H9 (cell line): ENCODE measurements around the gene ART4. TPM values are rescaled to one million over a fixed set of nuclear protein-coding genes. Genes with fewer than 3 reads are reported as not detected.

ENCODE experiments used
- DNase-seq: peaks from one replicate; pipeline ENCODE4 v3.0.0-alpha.2; 2017
- H2AFZ ChIP-seq: one replicate; pipeline ENCODE4 v1.6.1; 2013; ENCODE audit warnings: mild to moderate bottlenecking, low read length, control low read depth, moderate library complexity
- H2AK5ac ChIP-seq: 2 replicates; pipeline ENCODE4 v1.6.1; 2013; ENCODE audit warnings: low read length, control low read depth, mixed read lengths; ENCODE audit not compliant: insufficient read length
- H2BK120ac ChIP-seq: one replicate; pipeline ENCODE4 v1.6.1; 2013; ENCODE audit warnings: low read depth, mild to moderate bottlenecking, low read length, control low read depth, inconsistent platforms; ENCODE audit not compliant: poor library complexity, severe bottlenecking
- H2BK12ac ChIP-seq: 2 replicates; pipeline ENCODE4 v1.6.1; 2013; ENCODE audit warnings: low read length, control low read depth, mixed read lengths, low read depth; ENCODE audit not compliant: insufficient read length
- H2BK15ac ChIP-seq: 2 replicates; pipeline ENCODE4 v1.6.1; 2013; ENCODE audit warnings: low read depth, low read length, control low read depth
- H2BK20ac ChIP-seq: one replicate; pipeline ENCODE4 v1.6.1; 2013; ENCODE audit warnings: low read depth, mild to moderate bottlenecking, low read length, control low read depth, inconsistent platforms; ENCODE audit not compliant: poor library complexity, severe bottlenecking
- H2BK5ac ChIP-seq: 2 replicates; pipeline ENCODE4 v1.6.1; 2013; ENCODE audit warnings: low read length, control low read depth, mixed read lengths; ENCODE audit not compliant: insufficient read length
- H3K14ac ChIP-seq: 2 replicates; pipeline ENCODE4 v1.6.1; 2013; ENCODE audit warnings: low read length, control low read depth; ENCODE audit not compliant: insufficient read depth
- H3K18ac ChIP-seq: 2 replicates; pipeline ENCODE4 v1.6.1; 2013; ENCODE audit warnings: low read depth, mild to moderate bottlenecking, mixed read lengths, low read length, control low read depth; ENCODE audit not compliant: insufficient read length
- H3K23ac ChIP-seq: 2 replicates; pipeline ENCODE4 v1.6.1; 2013; ENCODE audit warnings: low read length, control low read depth, mixed read lengths, low read depth; ENCODE audit not compliant: insufficient read length
- H3K23me2 ChIP-seq: 2 replicates; pipeline ENCODE4 v1.6.1; 2013; ENCODE audit warnings: low read depth, mild to moderate bottlenecking, mixed read lengths, low read length, control low read depth; ENCODE audit not compliant: insufficient read length, poor library complexity, severe bottlenecking
- H3K27ac ChIP-seq: 2 replicates; pipeline ENCODE4 v1.5.1; 2013; ENCODE audit warnings: low read length, control low read depth, mixed read lengths, low read depth; ENCODE audit not compliant: insufficient read length
- H3K27me3 ChIP-seq: 2 replicates; pipeline ENCODE4 v1.6.1; 2013; ENCODE audit warnings: low read length, control low read depth, inconsistent platforms; ENCODE audit not compliant: insufficient read depth
- H3K4ac ChIP-seq: 2 replicates; pipeline ENCODE4 v1.6.1; 2013; ENCODE audit warnings: low read depth, mild to moderate bottlenecking, control low read depth, inconsistent platforms, low read length, moderate library complexity
- H3K4me1 ChIP-seq: 2 replicates; pipeline ENCODE4 v1.6.1; 2013; ENCODE audit warnings: low read length, control low read depth, inconsistent platforms; ENCODE audit not compliant: insufficient read depth
- H3K4me2 ChIP-seq: 2 replicates; pipeline ENCODE4 v1.6.1; 2013; ENCODE audit warnings: low read length, control low read depth, mixed read lengths; ENCODE audit not compliant: insufficient read length, insufficient read depth
- H3K56ac ChIP-seq: 2 replicates; pipeline ENCODE4 v1.6.1; 2013; ENCODE audit warnings: low read depth, mild to moderate bottlenecking, mixed read lengths, low read length, control low read depth; ENCODE audit not compliant: insufficient read length
- H3K79me1 ChIP-seq: 2 replicates; pipeline ENCODE4 v1.6.1; 2013; ENCODE audit warnings: low read depth, mild to moderate bottlenecking, moderate library complexity, low read length, control low read depth, inconsistent platforms; ENCODE audit not compliant: insufficient read depth, poor library complexity, severe bottlenecking
- H3K79me2 ChIP-seq: 2 replicates; pipeline ENCODE4 v1.6.1; 2013; ENCODE audit warnings: low read length, control low read depth, inconsistent platforms; ENCODE audit not compliant: insufficient read depth
- H3K9ac ChIP-seq: 2 replicates; pipeline ENCODE4 v1.6.1; 2013; ENCODE audit warnings: low read length, control low read depth, mixed read lengths; ENCODE audit not compliant: insufficient read length; ENCODE audit errors: extremely low read depth
- H3K9me3 ChIP-seq: one replicate; pipeline ENCODE4 v1.6.1; 2013; ENCODE audit warnings: low read depth, low read length, inconsistent platforms; ENCODE audit not compliant: control insufficient read depth
- H3T11ph ChIP-seq: one replicate; pipeline ENCODE4 v1.6.1; 2013; ENCODE audit warnings: mild to moderate bottlenecking, low read length, control low read depth, inconsistent platforms
- H4K20me1 ChIP-seq: one replicate; pipeline ENCODE4 v1.6.1; 2013; ENCODE audit not compliant: control insufficient read depth, insufficient read length, insufficient read depth
- H4K5ac ChIP-seq: 2 replicates; pipeline ENCODE4 v1.6.1; 2013; ENCODE audit warnings: low read depth, mild to moderate bottlenecking, mixed read lengths, low read length, control low read depth; ENCODE audit not compliant: insufficient read length
- H4K8ac ChIP-seq: replicated peaks from 2 replicates; pipeline ENCODE4 v1.6.1; 2013; ENCODE audit warnings: low read length, control low read depth, mixed read lengths, low read depth; ENCODE audit not compliant: insufficient read length
- H4K91ac ChIP-seq: 2 replicates; pipeline ENCODE4 v1.6.1; 2013; ENCODE audit warnings: low read depth, mild to moderate bottlenecking, moderate library complexity, mixed read lengths, low read length, control low read depth; ENCODE audit not compliant: insufficient read length
- H3K27ac Mint-ChIP-seq, 3 experiments: 2 replicates in 2 of 3; 3 replicates in 1 of 3; pipeline ENCODE4 v1.8.0; 2020 to 2021; ENCODE audit warnings: mixed read lengths in 3 of 3, mild to moderate bottlenecking in 1 of 3, moderate library complexity in 1 of 3
- H3K27me3 Mint-ChIP-seq: 2 replicates; pipeline ENCODE4 v1.8.0; 2021; ENCODE audit warnings: low read depth, mild to moderate bottlenecking, moderate library complexity, mixed read lengths
- H3K36me3 Mint-ChIP-seq, 3 experiments: 2 replicates in 2 of 3; 3 replicates in 1 of 3; pipeline ENCODE4 v1.8.0; 2020 to 2021; ENCODE audit warnings: low read depth in 3 of 3, mixed read lengths in 3 of 3; ENCODE audit not compliant: insufficient read depth in 1 of 3
- H3K4me1 Mint-ChIP-seq, 2 experiments: 2 replicates each; pipeline ENCODE4 v1.8.0; 2020; ENCODE audit warnings: mixed read lengths in 2 of 2
- H3K4me3 Mint-ChIP-seq, 2 experiments: 2 replicates in 1 of 2; 3 replicates in 1 of 2; pipeline ENCODE4 v1.8.0; 2020 to 2021; ENCODE audit warnings: mild to moderate bottlenecking in 2 of 2, mixed read lengths in 2 of 2, moderate library complexity in 1 of 2
- H3K9me3 Mint-ChIP-seq, 2 experiments: 2 replicates in 1 of 2; 3 replicates in 1 of 2; pipeline ENCODE4 v1.8.0; 2020; ENCODE audit warnings: mild to moderate bottlenecking in 2 of 2, mixed read lengths in 2 of 2, moderate library complexity in 1 of 2
- WGBS: extraction: QIAGEN DNeasy Blood & Tissue Kit; methylation state at CpG from one replicate; pipeline ENCODE4 v1.1.7; 2013; ENCODE audit warnings: missing lambda C conversion rate, low lambda C conversion rate, mixed read lengths; ENCODE audit not compliant: insufficient read length; ENCODE audit errors: extremely low coverage; 5-methylcytosine and 5-hydroxymethylcytosine counted together
- total RNA-seq: library from RNA; stranded (reverse); gene quantifications from 2 replicates; pipeline ENCODE4 v1.2.1, GENCODE V29; 2021
- TF ChIP-seq, protein P1 (sequence below): fragments of 200-600 bp; sonication (generic); conservative IDR thresholded peaks from 3 replicates; pipeline ENCODE4 v1.8.0; 2021; ENCODE audit warnings: antibody characterized with exemption, mild to moderate bottlenecking

Gene ART4
- total RNA-seq, 1 experiment from 2014 or later = not detected

- Histone ChIP-seq H3K4me2 (no peak overlapping the region), H2AK5ac (no peak overlapping the region), H3K27me3 (no peaks in the 10 kb centered on the region), H2AFZ (no peak overlapping the region), H2BK12ac (no peak overlapping the region), H4K91ac (no peak overlapping the region), H3K56ac (no peak overlapping the region), H3K23ac (no peak overlapping the region), H4K5ac (no peak overlapping the region), H2BK15ac (no peak overlapping the region), H4K20me1 (no peaks in the 10 kb centered on the region), H3K9me3 (no peaks in the 10 kb centered on the region), H3K4me1 (no peaks in the 10 kb centered on the region), H2BK5ac (no peak overlapping the region), H3K79me1 (no peaks in the 10 kb centered on the region), H3K23me2 (no peaks in the 10 kb centered on the region), H2BK20ac (no peak overlapping the region), H3K4ac (no peak overlapping the region), H3K27ac (no peak overlapping the region), H3K79me2 (no peaks in the 10 kb centered on the region), H2BK120ac (no peak overlapping the region), H3K18ac (no peak overlapping the region), H4K8ac (no peak overlapping the region), H3K9ac (no peak overlapping the region), H3K14ac (no peak overlapping the region), H3T11ph (no peak overlapping the region)
- peaks cover 4% of the 10 kb centered on the region for H3K27me3 Mint-ChIP-seq
- no peak overlapping the region for H3K4me3 Mint-ChIP-seq
- TF ChIP-seq, protein P1, sequence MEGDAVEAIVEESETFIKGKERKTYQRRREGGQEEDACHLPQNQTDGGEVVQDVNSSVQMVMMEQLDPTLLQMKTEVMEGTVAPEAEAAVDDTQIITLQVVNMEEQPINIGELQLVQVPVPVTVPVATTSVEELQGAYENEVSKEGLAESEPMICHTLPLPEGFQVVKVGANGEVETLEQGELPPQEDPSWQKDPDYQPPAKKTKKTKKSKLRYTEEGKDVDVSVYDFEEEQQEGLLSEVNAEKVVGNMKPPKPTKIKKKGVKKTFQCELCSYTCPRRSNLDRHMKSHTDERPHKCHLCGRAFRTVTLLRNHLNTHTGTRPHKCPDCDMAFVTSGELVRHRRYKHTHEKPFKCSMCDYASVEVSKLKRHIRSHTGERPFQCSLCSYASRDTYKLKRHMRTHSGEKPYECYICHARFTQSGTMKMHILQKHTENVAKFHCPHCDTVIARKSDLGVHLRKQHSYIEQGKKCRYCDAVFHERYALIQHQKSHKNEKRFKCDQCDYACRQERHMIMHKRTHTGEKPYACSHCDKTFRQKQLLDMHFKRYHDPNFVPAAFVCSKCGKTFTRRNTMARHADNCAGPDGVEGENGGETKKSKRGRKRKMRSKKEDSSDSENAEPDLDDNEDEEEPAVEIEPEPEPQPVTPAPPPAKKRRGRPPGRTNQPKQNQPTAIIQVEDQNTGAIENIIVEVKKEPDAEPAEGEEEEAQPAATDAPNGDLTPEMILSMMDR = no peak
- H3K9me3 Mint-ChIP-seq = peaks cover 22 to 24% of the 10 kb centered on the region in 2 experiments
- H3K4me1 Mint-ChIP-seq = no peaks in the 10 kb centered on the region
- H3K36me3 Mint-ChIP-seq = peaks cover 9 to 13% (median 9%) of the 10 kb centered on the region in 3 experiments; a peak in 6 of 7 replicates
- no CpG with 5 or more reads among the region's 3 CpGs for WGBS
- H3K27ac Mint-ChIP-seq = peak overlapping the region in 1 of 3 experiments; percentile 68; a peak in 1 of 7 replicates
- DNase-seq = no peak
Observed at GRCh38 chr12:14868916-14869506, 25.7 kb upstream of the ART4 start.
